ENCODE results near the gene ABCA2.

Gene ABCA2

GRCh38 chr9:136978865-136979544, 49.0 kb downstream of the ABCA2 start:
- DNase-seq (ENCODE audit: low spot score), result no peak

- DNase-seq (ENCODE audit: low spot score), result peak; percentile 55
Measured at GRCh38 chr9:136978073-136978864, 49.8 kb downstream of the ABCA2 start.

GRCh38 chr9:136977649-136978072, 50.4 kb downstream of the ABCA2 start:
- DNase-seq (ENCODE audit: low spot score), result no peak

- DNase-seq (ENCODE audit: low spot score), result no peak
Measured at GRCh38 chr9:136977223-136977622, 50.8 kb downstream of the ABCA2 start, which contains the start of gene PTGDS. Gene PTGDS, plus strand, starts transcription at chr9:136977504. Its CDS starts 75 bp downstream, at chr9:136977579.

GRCh38 chr9:136975644-136976043, 52.4 kb downstream of the ABCA2 start:
- DNase-seq (ENCODE audit: low spot score), result peak; percentile 51

DNA sequence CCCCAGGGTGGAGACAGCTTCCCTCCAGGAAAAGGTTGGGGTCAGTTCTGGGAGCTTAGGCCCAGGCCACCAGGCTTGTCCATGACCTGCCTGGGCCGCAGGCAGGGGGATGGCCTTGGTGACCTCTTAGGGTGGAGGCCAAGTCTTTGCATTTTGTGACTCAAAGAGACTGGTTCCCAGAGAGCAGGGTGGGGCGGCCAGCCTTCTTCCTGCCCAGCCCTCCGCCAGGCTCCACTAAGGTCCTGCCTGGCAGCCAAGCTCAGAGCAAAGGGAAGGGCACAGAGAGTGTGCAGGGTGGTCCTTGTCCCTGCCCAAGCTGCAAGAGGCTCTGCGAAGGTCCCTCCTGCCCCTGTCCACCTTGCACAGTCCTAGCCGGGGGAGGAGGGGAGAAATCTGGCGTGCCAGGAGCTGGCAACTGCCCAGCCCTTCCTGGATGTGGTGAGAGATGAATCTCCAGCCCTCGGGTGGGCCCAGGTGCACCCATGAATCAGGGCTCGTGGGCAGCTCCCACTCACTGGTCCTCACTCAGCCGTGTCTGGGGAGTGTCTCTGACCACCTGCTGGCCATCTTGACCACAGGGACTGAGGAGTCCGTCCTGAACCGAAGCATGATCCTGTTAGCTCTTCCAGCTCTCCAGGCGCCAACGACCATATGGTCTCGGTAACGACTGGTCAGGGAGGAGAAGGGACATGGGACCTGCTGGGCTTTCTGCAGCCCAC, 53.1 kb downstream of the ABCA2 start:
- DNase-seq (ENCODE audit: low spot score), result no peak

GRCh38 chr9:136973618-136974617, 54.1 kb downstream of the ABCA2 start:
- no peak for DNase-seq (ENCODE audit: low spot score)

- DNase-seq (ENCODE audit: low spot score), result no peak
Measured at GRCh38 chr9:136972743-136973142, 55.3 kb downstream of the ABCA2 start.

DNA sequence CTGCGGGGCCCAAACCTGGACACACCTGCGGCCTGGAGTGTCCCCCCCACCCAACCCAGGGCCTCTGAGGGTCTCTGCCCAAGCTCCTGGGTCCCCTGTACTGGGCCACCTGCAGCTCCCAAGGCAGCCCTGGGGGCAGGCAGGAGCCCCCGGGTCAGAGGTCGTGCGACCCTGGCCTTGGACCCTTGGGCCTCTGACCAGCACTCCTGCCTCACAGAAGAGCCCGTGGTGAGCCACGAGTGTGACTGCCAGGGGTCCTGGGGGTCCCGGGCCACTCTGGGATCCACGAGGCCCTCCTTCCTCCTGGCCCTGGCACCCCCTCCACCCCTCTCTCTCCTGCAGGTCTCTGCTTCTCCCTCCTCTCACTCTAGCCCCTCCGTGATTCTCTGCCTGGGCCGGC, 55.7 kb downstream of the ABCA2 start:
- DNase-seq (ENCODE audit: low spot score), result no peak

DNA sequence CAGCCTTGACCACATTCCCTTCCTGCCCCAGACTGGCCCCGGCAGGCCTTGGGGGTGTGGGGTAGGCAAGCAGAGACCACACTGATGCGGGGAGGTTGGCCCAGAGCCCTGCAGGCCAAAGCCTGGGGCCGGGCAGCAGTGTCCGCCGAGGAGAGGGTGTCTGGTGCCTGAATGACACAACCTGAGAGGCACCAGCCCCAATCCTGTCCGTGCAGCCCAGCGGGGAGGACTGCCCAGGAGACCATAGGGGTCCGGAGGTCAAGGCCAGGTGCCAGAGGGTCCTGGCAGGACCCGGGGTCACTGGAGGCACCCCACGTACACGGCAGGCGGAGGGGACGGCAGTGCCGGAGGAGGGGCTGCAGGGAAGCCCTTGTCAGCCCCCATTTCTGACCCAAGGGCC, 56.3 kb downstream of the ABCA2 start:
- no peak for DNase-seq (ENCODE audit: low spot score)

DNA sequence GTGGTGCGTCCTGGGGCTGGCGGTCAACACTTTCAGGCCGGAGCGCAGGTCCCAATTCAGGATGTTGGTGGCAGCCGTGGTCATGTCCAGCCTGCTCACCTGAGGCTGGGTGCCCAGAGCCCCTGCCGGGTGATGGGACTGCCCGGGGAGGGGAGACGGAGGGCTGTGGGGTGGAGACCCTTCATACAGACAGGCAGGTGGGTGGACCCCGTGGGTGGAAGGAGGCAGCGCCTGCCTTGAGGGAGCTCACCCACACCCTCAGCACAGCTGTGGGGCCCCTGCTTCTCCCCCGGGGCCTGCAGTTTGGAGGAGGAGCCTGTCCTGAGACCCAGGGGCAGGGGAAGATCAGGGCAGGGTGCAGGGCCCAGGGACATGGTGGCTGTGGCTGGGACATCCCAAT, 57.7 kb downstream of the ABCA2 start:
- peak; percentile 44 for DNase-seq (ENCODE audit: low spot score)

DNA sequence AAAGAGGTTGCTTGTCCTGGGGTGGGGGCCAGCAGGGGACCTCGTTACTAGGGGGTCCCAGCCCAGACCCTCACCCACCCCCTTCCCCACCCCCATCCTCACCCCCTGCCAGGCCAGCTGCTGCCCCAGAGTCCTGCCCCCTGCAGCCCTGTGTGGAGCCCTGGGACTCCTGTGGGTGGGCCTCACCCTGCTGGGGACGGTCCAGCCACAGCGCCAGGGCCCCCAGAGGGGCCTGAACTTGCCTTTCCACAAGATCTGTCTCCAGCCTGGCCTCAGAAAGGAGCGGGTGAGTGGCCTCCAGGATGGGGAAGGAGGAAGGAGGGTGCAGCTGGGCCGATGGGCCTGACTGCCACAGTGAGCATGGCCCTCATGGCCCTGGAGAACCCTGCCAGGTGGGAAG, 58.3 kb downstream of the ABCA2 start:
- no peak for DNase-seq (ENCODE audit: low spot score)

DNA sequence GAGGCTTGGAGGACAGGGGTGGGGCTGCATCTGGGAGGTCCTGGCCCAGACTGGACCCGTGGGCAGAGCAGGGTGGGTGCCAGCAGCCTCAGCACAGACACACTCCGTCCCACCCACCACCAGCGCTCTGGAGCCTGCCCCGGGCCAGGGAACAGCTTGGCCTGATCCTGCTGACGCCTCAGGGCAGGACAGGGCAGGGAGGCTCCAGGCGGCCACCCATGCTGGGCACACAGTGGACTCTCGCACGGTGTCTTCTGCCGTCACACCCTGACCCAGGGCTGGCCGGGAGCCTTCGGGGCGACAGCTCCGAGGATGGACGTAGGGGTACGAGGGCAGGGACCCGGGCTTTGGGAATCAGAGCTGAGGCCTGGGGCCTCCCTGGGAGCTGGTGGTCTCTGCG, 58.9 kb downstream of the ABCA2 start:
- no peak for DNase-seq (ENCODE audit: low spot score)

GRCh38 chr9:136968333-136969127, 59.5 kb downstream of the ABCA2 start:
- no peak for DNase-seq (ENCODE audit: low spot score)

DNA sequence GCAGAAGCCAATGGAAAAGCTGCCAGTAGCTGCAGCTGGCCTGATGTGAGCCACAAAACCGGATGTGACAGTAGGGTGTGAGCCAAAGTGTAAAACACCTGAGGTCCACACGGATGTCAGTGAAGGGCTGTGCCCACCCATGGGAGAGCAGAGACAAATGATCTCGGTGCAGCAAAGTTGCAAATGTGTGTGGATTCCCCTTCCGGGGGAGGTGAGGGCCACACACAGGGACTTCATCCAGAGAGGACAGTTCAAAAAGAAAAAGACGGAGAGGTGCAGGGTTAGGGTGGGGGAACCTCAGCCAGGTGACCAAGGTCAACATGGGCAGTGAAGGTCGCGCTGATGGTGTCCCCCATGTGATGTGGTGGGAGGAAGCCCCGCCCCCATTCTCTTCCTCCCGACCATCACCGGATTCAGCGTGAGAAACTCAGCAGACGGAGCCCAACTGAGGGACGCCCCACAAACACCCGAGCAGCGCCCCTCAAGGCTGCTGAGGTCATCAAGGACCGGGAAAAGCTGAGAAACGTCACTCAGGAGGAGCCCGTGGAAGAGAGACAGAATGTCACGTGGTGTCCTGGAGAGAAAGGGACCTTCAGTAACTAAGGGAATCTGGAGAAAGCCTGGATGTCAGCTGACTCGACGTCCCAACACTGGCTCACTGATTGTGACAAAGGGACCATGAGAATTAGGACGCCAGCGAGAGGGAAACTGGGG, 62.1 kb downstream of the ABCA2 start:
- DNase-seq (ENCODE audit: low spot score), result peak; percentile 33

DNA sequence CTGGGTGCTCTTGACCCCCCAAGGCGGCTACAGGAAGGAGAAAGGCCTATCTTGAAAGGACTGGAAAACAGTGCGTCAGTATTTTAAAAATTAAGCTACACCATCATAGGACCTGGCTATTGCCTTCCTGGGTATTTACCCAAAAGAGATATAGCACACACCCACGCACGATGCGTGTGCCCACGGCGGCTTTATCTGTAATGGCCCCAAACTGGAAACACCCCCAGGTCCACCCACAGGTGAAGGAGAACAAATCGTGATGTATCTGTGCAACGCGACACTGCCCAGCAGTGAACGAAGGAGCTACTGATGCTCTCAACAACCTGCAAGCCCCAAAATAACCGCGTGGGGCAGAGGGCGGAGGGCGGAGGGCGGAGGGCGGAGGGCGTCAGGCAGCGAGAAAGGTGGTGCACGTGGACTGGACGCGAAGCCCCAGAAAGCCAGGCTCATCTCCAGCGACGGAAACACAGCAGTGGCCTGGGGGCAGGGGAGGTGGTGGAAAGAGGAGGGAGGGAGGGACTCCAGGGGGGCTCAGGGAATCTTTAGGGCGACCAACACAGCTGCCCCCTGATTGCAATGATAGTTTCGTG, 63.1 kb downstream of the ABCA2 start:
- no peak for DNase-seq (ENCODE audit: low spot score)

- DNase-seq (ENCODE audit: low spot score), result no peak
Measured at GRCh38 chr9:136964171-136964689, 63.8 kb downstream of the ABCA2 start.

DNA sequence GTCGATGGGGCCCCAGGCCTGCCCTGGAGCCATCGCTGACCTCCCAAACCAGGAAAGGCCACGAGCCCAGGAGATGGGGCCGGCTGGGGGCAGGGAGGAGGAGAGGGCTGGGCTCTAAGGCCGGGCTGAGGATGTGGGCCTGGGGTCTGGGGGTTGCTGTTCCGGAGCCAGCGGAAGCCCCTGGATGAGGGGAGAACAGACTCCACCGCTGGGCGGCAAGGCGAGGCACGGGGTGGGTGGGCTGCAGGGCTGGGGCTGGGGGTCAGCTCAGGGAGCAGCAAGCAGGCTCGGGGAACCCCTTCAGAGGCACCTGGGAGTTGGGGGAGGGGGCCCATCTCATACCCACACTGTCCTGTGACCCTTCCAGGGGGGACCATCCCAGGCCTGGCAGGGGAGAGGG, 64.3 kb downstream of the ABCA2 start:
- no peak for DNase-seq (ENCODE audit: low spot score)

DNA sequence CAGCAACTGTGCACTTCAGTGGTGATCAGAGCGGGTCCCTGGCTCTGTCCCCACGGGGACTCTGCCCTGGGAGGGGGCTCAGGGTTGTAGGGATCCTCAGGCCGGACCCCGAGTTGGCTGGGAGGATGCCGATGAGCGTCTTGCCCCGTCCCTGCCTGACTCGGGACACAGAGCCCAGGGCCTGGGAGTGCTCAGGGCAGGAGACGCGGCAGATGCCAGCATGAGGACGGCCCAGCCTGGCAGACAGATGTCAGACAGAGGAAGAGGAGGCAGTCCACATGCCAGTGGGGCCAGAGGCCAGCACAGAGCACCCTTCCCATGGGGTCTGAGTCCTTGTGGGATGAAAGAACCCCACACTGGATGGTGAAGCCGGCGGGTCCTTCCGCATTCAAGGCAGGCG, 64.7 kb downstream of the ABCA2 start:
- DNase-seq (ENCODE audit: low spot score), result no peak
